GM23338 (cell line): ENCODE data around the gene KCNK16. TPM values are rescaled to one million over a fixed set of nuclear protein-coding genes. Genes with fewer than 3 reads are reported as not detected.

Source experiments
- ATAC-seq: fragments of 200-7000 bp; cut with Tn5 transposase; 3 replicates; pipeline ENCODE4 v1.9.1; 2020
- DNase-seq: peaks from one replicate; pipeline ENCODE4 v3.0.0-alpha.2; 2015; ENCODE audit warnings: low spot score
- H2AFZ ChIP-seq: fragments of 200-600 bp; sonication (generic); 2 replicates; pipeline ENCODE4 v1.8.0; 2016; ENCODE audit warnings: antibody characterized with exemption, mild to moderate bottlenecking, moderate library complexity
- H3F3A ChIP-seq: fragments of 200-600 bp; sonication (generic); replicated peaks from 2 replicates; pipeline ENCODE4 v1.8.0; 2017; ENCODE audit warnings: antibody characterized with exemption, mixed run types, low read depth
- H3K27ac ChIP-seq: fragments of 200-600 bp; sonication (generic); 2 replicates; pipeline ENCODE4 v1.6.1; 2016; ENCODE audit warnings: low read depth
- H3K27me3 ChIP-seq: fragments of 200-600 bp; sonication (generic); 2 replicates; pipeline ENCODE4 v1.8.0; 2016; ENCODE audit warnings: mild to moderate bottlenecking, mixed run types, moderate library complexity; ENCODE audit not compliant: insufficient read depth
- H3K36me3 ChIP-seq: fragments of 200-600 bp; sonication (generic); 2 replicates; pipeline ENCODE4 v1.8.0; 2016; ENCODE audit warnings: mild to moderate bottlenecking; ENCODE audit not compliant: insufficient read depth
- H3K4me1 ChIP-seq: fragments of 200-600 bp; sonication (generic); 2 replicates; pipeline ENCODE4 v1.8.0; 2016; ENCODE audit warnings: mild to moderate bottlenecking, moderate library complexity; ENCODE audit not compliant: insufficient read depth
- H3K4me2 ChIP-seq: fragments of 200-600 bp; sonication (generic); 2 replicates; pipeline ENCODE4 v1.7.1; 2017; ENCODE audit warnings: mixed run types
- H3K4me3 ChIP-seq: fragments of 200-600 bp; sonication (generic); 2 replicates; pipeline ENCODE4 v1.6.1; 2016; ENCODE audit warnings: mixed run types
- H3K79me2 ChIP-seq: fragments of 200-600 bp; sonication (generic); replicated peaks from 2 replicates; pipeline ENCODE4 v1.8.0; 2017; ENCODE audit warnings: mild to moderate bottlenecking; ENCODE audit not compliant: insufficient read depth
- H3K9me2 ChIP-seq: fragments of 200-600 bp; sonication (generic); 2 replicates; pipeline ENCODE4 v1.8.0; 2017; ENCODE audit not compliant: insufficient read depth
- H4K20me1 ChIP-seq: fragments of 200-600 bp; sonication (generic); replicated peaks from 2 replicates; pipeline ENCODE4 v1.8.0; 2017; ENCODE audit warnings: mild to moderate bottlenecking; ENCODE audit not compliant: insufficient read depth
- H3K27ac Mint-ChIP-seq: 2 replicates; pipeline ENCODE4 v1.8.0; 2020; ENCODE audit warnings: inconsistent platforms, mild to moderate bottlenecking, moderate library complexity, mixed read lengths
- H3K27me3 Mint-ChIP-seq: 3 replicates; pipeline ENCODE4 v1.8.0; 2022; ENCODE audit warnings: low read depth, mild to moderate bottlenecking, moderate library complexity, mixed read lengths, inconsistent platforms; ENCODE audit not compliant: insufficient read depth, poor library complexity
- H3K36me3 Mint-ChIP-seq: 3 replicates; pipeline ENCODE4 v1.8.0; 2021; ENCODE audit warnings: low read depth, mild to moderate bottlenecking, inconsistent platforms, moderate library complexity, mixed read lengths
- H3K4me1 Mint-ChIP-seq: 3 replicates; pipeline ENCODE4 v1.8.0; 2020; ENCODE audit warnings: mild to moderate bottlenecking, inconsistent platforms, mixed read lengths
- H3K4me3 Mint-ChIP-seq: 3 replicates; pipeline ENCODE4 v1.8.0; 2021; ENCODE audit warnings: moderate library complexity, mild to moderate bottlenecking, inconsistent platforms, mixed read lengths
- H3K9me3 Mint-ChIP-seq: 3 replicates; pipeline ENCODE4 v1.8.0; 2020; ENCODE audit warnings: moderate library complexity, mild to moderate bottlenecking, inconsistent platforms, mixed read lengths
- CREB1 ChIP-seq: fragments of 250-450 bp; sonication (Bioruptor Pico); IDR thresholded peaks from 2 replicates; pipeline ENCODE4 v1.5.0; 2020; ENCODE audit warnings: low read depth, mild to moderate bottlenecking, moderate library complexity
- EZH2 ChIP-seq: fragments of 200-600 bp; sonication (generic); IDR thresholded peaks from one replicate; pipeline ENCODE4 v1.8.0; 2017; ENCODE audit warnings: antibody characterized with exemption, mild to moderate bottlenecking, low read depth; ENCODE audit not compliant: unreplicated experiment
- EZH2phosphoT487 ChIP-seq: fragments of 200-600 bp; sonication (generic); IDR thresholded peaks from one replicate; pipeline ENCODE4 v1.8.1; 2018; ENCODE audit warnings: antibody characterized with exemption; ENCODE audit not compliant: unreplicated experiment
- JUNB ChIP-seq: IDR thresholded peaks from one replicate; pipeline ENCODE4 v1.6.1; 2016; ENCODE audit warnings: antibody characterized with exemption; ENCODE audit not compliant: unreplicated experiment
- POLR2AphosphoS5 ChIP-seq: IDR thresholded peaks from 2 replicates; pipeline ENCODE4 v1.6.1; 2016; ENCODE audit warnings: antibody characterized with exemption, low read depth
- ZNF331 ChIP-seq: fragments of 250-450 bp; sonication (Bioruptor Pico); IDR thresholded peaks from 2 replicates; pipeline ENCODE4 v1.5.0; 2020; ENCODE audit warnings: low read depth, mild to moderate bottlenecking, moderate library complexity
- ZNF462 ChIP-seq: fragments of 250-450 bp; sonication (Bioruptor Pico); IDR thresholded peaks from 2 replicates; pipeline ENCODE4 v1.5.0; 2020; ENCODE audit warnings: mild to moderate bottlenecking, moderate library complexity
- polyA plus RNA-seq: library from polyadenylated mRNA; unstranded; fragments of >200 nt; fragmentation: Nextera tagmentation; extraction: Ambion mirVana; gene quantifications from 2 replicates; pipeline ENCODE4 v1.2.1, GENCODE V29; 2016
- total RNA-seq: library from RNA; depleted of rRNA; stranded (reverse); fragments of >200 nt; shearing (Covaris generic); gene quantifications from 2 replicates; pipeline ENCODE4 v1.2.3, GENCODE V29; 2014
- TF ChIP-seq, protein P1 (sequence below), 2 experiments: fragments of 200-600 bp in 1 of 2; sonication (generic) in 1 of 2; conservative IDR thresholded peaks; 2 replicates each; pipeline versions ENCODE4 v1.5.1 to v1.6.1; 2016 to 2017; ENCODE audit warnings: antibody characterized with exemption in 2 of 2, low read depth in 2 of 2, mild to moderate bottlenecking in 2 of 2, moderate library complexity in 1 of 2

The KCNK16 gene
- total and polyA plus RNA-seq, 2 experiments from 2014 or later = not detected

DNA sequence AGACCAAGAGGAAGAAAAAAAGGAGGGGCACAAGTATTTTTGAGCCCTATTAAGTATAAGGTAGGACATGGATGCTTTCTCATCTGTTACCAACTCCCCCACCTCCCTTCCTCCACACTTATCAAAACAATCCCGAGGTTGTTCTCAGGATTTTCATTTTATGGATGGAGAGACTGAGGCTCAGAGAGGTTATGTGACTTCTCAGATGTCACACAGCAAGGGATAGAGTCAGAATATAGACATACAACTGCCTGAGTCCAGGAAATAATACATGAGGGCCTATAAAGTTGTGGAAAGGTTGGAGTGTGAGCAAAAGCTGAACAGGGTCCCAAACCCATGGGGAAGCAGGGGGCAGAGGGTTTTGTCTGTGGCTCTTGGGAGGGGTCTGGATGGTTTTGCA, 27.6 kb downstream of the KCNK16 start:
- no peaks in the 10 kb centered on the region for H3K36me3 ChIP-seq
- H3K4me1 ChIP-seq = peaks cover 27% of the 10 kb centered on the region
- no peaks in the 10 kb centered on the region for H4K20me1 ChIP-seq
- no peaks in the 10 kb centered on the region for H3K27me3 ChIP-seq
- H3K4me3 Mint-ChIP-seq = no peak overlapping the region
- TF ChIP-seq JUNB (no peak), EZH2 (no peak), EZH2phosphoT487 (no peak), ZNF331 (CRISPR knock-in tag) (no peak), POLR2AphosphoS5 (no peak), CREB1 (CRISPR knock-in tag) (no peak), ZNF462 (CRISPR knock-in tag) (no peak)
- TF ChIP-seq, protein P1, sequence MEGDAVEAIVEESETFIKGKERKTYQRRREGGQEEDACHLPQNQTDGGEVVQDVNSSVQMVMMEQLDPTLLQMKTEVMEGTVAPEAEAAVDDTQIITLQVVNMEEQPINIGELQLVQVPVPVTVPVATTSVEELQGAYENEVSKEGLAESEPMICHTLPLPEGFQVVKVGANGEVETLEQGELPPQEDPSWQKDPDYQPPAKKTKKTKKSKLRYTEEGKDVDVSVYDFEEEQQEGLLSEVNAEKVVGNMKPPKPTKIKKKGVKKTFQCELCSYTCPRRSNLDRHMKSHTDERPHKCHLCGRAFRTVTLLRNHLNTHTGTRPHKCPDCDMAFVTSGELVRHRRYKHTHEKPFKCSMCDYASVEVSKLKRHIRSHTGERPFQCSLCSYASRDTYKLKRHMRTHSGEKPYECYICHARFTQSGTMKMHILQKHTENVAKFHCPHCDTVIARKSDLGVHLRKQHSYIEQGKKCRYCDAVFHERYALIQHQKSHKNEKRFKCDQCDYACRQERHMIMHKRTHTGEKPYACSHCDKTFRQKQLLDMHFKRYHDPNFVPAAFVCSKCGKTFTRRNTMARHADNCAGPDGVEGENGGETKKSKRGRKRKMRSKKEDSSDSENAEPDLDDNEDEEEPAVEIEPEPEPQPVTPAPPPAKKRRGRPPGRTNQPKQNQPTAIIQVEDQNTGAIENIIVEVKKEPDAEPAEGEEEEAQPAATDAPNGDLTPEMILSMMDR (conservative IDR thresholded peaks at IDR 0.05; ENCODE audit: low read depth in 2 of 2) = no peak
- H3K9me2 ChIP-seq = peaks cover 16% of the 10 kb centered on the region
- DNase-seq (no peak), ATAC-seq (no peak)
- peaks cover 30% of the 10 kb centered on the region for H3K4me1 Mint-ChIP-seq
- no peak overlapping the region for H3K4me3 ChIP-seq
- no peak overlapping the region for H3K27ac ChIP-seq
- H3K27ac Mint-ChIP-seq = no peak overlapping the region
- peaks cover 35% of the 10 kb centered on the region for H3K27me3 Mint-ChIP-seq
- H2AFZ ChIP-seq = no peak overlapping the region
- no peaks in the 10 kb centered on the region for H3K79me2 ChIP-seq
- no peak overlapping the region for H3K4me2 ChIP-seq
- H3F3A ChIP-seq = no peaks in the 10 kb centered on the region
- H3K9me3 Mint-ChIP-seq = no peaks in the 10 kb centered on the region; the same call in 2 of the 3 replicates
- no peaks in the 10 kb centered on the region for H3K36me3 Mint-ChIP-seq
